ENCODE measurements around the gene MYCN.
"Not testable (repeated sequence)": the region's sequence is repeated elsewhere in the genome, so short reads cannot be mapped to it uniquely, and the experiment has no call there.

DNA sequence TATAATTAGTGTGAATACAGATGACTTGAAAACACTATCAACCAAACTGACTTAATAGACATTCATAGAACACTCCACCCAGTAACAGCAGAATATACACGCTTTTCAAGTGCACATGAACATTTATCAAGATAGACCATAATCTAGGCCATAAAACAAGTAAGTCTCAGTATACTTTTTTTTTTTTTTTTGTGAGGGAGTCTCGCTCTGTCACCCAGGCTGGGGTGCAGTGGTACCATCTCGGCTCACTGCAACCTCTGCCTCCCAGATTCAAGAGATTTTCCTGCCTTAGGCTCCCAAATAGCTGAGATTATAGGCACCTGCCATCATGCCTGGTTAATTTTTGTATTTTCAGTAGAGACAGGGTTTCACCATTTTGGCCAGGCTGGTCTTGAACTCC, 36.4 kb upstream of the MYCN start:
- not testable (repeated sequence) for TF ChIP-seq EZH2phosphoT487 (IDR thresholded peaks at IDR 0.05; ENCODE audit: borderline replicate concordance, low read depth); RXRA (IDR thresholded peaks at IDR 0.05; ENCODE audit: borderline replicate concordance, low read depth); MXI1 (IDR thresholded peaks at IDR 0.05; ENCODE audit: low read depth, low read length); NFIC (IDR thresholded peaks at IDR 0.05; ENCODE audit: borderline replicate concordance); RAD21 (IDR thresholded peaks at IDR 0.05; ENCODE audit: low read length); SIN3A (IDR thresholded peaks at IDR 0.05; ENCODE audit: borderline replicate concordance, low read depth, low read length); SMC3 (IDR thresholded peaks at IDR 0.05; ENCODE audit: low read depth, low read length)
- TF ChIP-seq, protein P1, sequence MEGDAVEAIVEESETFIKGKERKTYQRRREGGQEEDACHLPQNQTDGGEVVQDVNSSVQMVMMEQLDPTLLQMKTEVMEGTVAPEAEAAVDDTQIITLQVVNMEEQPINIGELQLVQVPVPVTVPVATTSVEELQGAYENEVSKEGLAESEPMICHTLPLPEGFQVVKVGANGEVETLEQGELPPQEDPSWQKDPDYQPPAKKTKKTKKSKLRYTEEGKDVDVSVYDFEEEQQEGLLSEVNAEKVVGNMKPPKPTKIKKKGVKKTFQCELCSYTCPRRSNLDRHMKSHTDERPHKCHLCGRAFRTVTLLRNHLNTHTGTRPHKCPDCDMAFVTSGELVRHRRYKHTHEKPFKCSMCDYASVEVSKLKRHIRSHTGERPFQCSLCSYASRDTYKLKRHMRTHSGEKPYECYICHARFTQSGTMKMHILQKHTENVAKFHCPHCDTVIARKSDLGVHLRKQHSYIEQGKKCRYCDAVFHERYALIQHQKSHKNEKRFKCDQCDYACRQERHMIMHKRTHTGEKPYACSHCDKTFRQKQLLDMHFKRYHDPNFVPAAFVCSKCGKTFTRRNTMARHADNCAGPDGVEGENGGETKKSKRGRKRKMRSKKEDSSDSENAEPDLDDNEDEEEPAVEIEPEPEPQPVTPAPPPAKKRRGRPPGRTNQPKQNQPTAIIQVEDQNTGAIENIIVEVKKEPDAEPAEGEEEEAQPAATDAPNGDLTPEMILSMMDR (IDR thresholded peaks at IDR 0.05) = not testable (repeated sequence)
- TF ChIP-seq, protein P2, sequence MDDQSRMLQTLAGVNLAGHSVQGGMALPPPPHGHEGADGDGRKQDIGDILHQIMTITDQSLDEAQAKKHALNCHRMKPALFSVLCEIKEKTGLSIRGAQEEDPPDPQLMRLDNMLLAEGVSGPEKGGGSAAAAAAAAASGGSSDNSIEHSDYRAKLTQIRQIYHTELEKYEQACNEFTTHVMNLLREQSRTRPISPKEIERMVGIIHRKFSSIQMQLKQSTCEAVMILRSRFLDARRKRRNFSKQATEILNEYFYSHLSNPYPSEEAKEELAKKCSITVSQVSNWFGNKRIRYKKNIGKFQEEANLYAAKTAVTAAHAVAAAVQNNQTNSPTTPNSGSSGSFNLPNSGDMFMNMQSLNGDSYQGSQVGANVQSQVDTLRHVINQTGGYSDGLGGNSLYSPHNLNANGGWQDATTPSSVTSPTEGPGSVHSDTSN (IDR thresholded peaks at IDR 0.05) = not testable (repeated sequence)
- TF ChIP-seq, protein P3, sequence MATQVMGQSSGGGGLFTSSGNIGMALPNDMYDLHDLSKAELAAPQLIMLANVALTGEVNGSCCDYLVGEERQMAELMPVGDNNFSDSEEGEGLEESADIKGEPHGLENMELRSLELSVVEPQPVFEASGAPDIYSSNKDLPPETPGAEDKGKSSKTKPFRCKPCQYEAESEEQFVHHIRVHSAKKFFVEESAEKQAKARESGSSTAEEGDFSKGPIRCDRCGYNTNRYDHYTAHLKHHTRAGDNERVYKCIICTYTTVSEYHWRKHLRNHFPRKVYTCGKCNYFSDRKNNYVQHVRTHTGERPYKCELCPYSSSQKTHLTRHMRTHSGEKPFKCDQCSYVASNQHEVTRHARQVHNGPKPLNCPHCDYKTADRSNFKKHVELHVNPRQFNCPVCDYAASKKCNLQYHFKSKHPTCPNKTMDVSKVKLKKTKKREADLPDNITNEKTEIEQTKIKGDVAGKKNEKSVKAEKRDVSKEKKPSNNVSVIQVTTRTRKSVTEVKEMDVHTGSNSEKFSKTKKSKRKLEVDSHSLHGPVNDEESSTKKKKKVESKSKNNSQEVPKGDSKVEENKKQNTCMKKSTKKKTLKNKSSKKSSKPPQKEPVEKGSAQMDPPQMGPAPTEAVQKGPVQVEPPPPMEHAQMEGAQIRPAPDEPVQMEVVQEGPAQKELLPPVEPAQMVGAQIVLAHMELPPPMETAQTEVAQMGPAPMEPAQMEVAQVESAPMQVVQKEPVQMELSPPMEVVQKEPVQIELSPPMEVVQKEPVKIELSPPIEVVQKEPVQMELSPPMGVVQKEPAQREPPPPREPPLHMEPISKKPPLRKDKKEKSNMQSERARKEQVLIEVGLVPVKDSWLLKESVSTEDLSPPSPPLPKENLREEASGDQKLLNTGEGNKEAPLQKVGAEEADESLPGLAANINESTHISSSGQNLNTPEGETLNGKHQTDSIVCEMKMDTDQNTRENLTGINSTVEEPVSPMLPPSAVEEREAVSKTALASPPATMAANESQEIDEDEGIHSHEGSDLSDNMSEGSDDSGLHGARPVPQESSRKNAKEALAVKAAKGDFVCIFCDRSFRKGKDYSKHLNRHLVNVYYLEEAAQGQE (IDR thresholded peaks at IDR 0.05; ENCODE audit: low read depth, low read length) = not testable (repeated sequence)
